Adipocyte (in vitro differentiated cells): ENCODE measurements around the gene TOGARAM2.

Source experiments
- DNase-seq: peaks from one replicate; pipeline ENCODE4 v3.0.0-alpha.2; 2015; ENCODE audit warnings: low read depth
- H3K27me3 ChIP-seq: replicated peaks from 2 replicates; pipeline ENCODE4 v1.7.0; 2013; ENCODE audit warnings: mild to moderate bottlenecking, low read length, moderate library complexity; ENCODE audit not compliant: control insufficient read depth, insufficient read depth
- H3K36me3 ChIP-seq: 2 replicates; pipeline ENCODE4 v1.7.0; 2013; ENCODE audit warnings: low read length, mild to moderate bottlenecking, moderate library complexity; ENCODE audit not compliant: control insufficient read depth, insufficient read depth, severe bottlenecking
- H3K4me1 ChIP-seq: 2 replicates; pipeline ENCODE4 v1.7.0; 2013; ENCODE audit warnings: mild to moderate bottlenecking, low read length, moderate library complexity; ENCODE audit not compliant: control insufficient read depth, insufficient read depth
- H3K4me3 ChIP-seq: 2 replicates; pipeline ENCODE4 v1.7.0; 2013; ENCODE audit warnings: mild to moderate bottlenecking, low read length, moderate library complexity
- H3K9ac ChIP-seq: 2 replicates; pipeline ENCODE4 v1.7.0; 2013; ENCODE audit warnings: mild to moderate bottlenecking, low read length, moderate library complexity
- H3K9me3 ChIP-seq: 2 replicates; pipeline ENCODE4 v1.7.0; 2013; ENCODE audit warnings: mild to moderate bottlenecking, low read length, moderate library complexity; ENCODE audit not compliant: control insufficient read depth

The TOGARAM2 gene

GRCh38 chr2:29060441-29060840 lies 79.3 kb downstream of the TOGARAM2 start:
- no peaks in the 10 kb centered on the region for H3K9me3 ChIP-seq
- peaks cover 12% of the 10 kb centered on the region for H3K27me3 ChIP-seq

GRCh38 chr2:29061176-29061575 lies 80.1 kb downstream of the TOGARAM2 start:
- no peak for DNase-seq
- H3K9ac ChIP-seq = no peak overlapping the region
- no peaks in the 10 kb centered on the region for H3K9me3 ChIP-seq
- H3K27me3 ChIP-seq = peaks cover 12% of the 10 kb centered on the region
- no peaks in the 10 kb centered on the region for H3K36me3 ChIP-seq
- H3K4me1 ChIP-seq = peaks cover 35% of the 10 kb centered on the region
- H3K4me3 ChIP-seq = no peak overlapping the region

More at GRCh38 chr2:29060441-29060840, 79.3 kb downstream of the TOGARAM2 start:
- peaks cover 28% of the 10 kb centered on the region for H3K4me1 ChIP-seq
- H3K36me3 ChIP-seq = no peaks in the 10 kb centered on the region
- H3K9ac ChIP-seq = no peak overlapping the region
- no peak overlapping the region for H3K4me3 ChIP-seq
- no peak for DNase-seq

- Histone ChIP-seq H3K4me1 (peaks cover 40% of the 10 kb centered on the region), H3K9me3 (no peaks in the 10 kb centered on the region), H3K36me3 (no peaks in the 10 kb centered on the region), H3K27me3 (peaks cover 12% of the 10 kb centered on the region), H3K4me3 (no peak overlapping the region), H3K9ac (no peak overlapping the region)
- no peak for DNase-seq
These were observed 80.5 kb downstream of the TOGARAM2 start for GRCh38 chr2:29061616-29062015.

GRCh38 chr2:29062371-29062770 lies 81.3 kb downstream of the TOGARAM2 start:
- peaks cover 12% of the 10 kb centered on the region for H3K27me3 ChIP-seq
- H3K4me3 ChIP-seq = no peak overlapping the region
- no peaks in the 10 kb centered on the region for H3K9me3 ChIP-seq
- H3K4me1 ChIP-seq = peaks cover 46% of the 10 kb centered on the region
- DNase-seq = no peak
- no peak overlapping the region for H3K9ac ChIP-seq
- no peaks in the 10 kb centered on the region for H3K36me3 ChIP-seq

- Histone ChIP-seq H3K4me1 (peaks cover 46% of the 10 kb centered on the region), H3K36me3 (no peaks in the 10 kb centered on the region), H3K9me3 (no peaks in the 10 kb centered on the region), H3K4me3 (peak overlapping the region; percentile 12), H3K9ac (no peak overlapping the region), H3K27me3 (peaks cover 10% of the 10 kb centered on the region)
- DNase-seq = no peak
These were observed 82.0 kb downstream of the TOGARAM2 start for GRCh38 chr2:29063056-29063455.

GRCh38 chr2:29063646-29064345 lies 82.7 kb downstream of the TOGARAM2 start:
- Histone ChIP-seq H3K27me3 (peaks cover 4% of the 10 kb centered on the region), H3K9me3 (no peaks in the 10 kb centered on the region), H3K9ac (peak overlapping the region; percentile 4), H3K4me3 (peak overlapping the region; percentile 12), H3K4me1 (peaks cover 46% of the 10 kb centered on the region), H3K36me3 (no peaks in the 10 kb centered on the region)
- peak; percentile 85 for DNase-seq

GRCh38 chr2:29064346-29064715 lies 83.2 kb downstream of the TOGARAM2 start:
- Histone ChIP-seq H3K27me3 (peaks cover 4% of the 10 kb centered on the region), H3K36me3 (no peaks in the 10 kb centered on the region), H3K9ac (peak overlapping the region; percentile 4), H3K4me3 (peak overlapping the region; percentile 12), H3K9me3 (no peaks in the 10 kb centered on the region), H3K4me1 (peaks cover 46% of the 10 kb centered on the region)
- no peak for DNase-seq

- H3K4me3 ChIP-seq = no peak overlapping the region
- H3K27me3 ChIP-seq = peaks cover 4% of the 10 kb centered on the region
- H3K36me3 ChIP-seq = no peaks in the 10 kb centered on the region
- no peaks in the 10 kb centered on the region for H3K9me3 ChIP-seq
- H3K4me1 ChIP-seq = peaks cover 46% of the 10 kb centered on the region
- DNase-seq = no peak
- H3K9ac ChIP-seq = peak overlapping the region; percentile 51
These were observed 83.6 kb downstream of the TOGARAM2 start for GRCh38 chr2:29064746-29065067.

- Histone ChIP-seq H3K4me3 (no peak overlapping the region), H3K27me3 (peaks cover 2% of the 10 kb centered on the region), H3K9ac (peak overlapping the region; percentile 51), H3K36me3 (no peaks in the 10 kb centered on the region), H3K9me3 (no peaks in the 10 kb centered on the region), H3K4me1 (peaks cover 46% of the 10 kb centered on the region)
- no peak for DNase-seq
These were observed 84.1 kb downstream of the TOGARAM2 start for GRCh38 chr2:29065068-29065811.

- DNase-seq = peak; percentile 79
- no peak overlapping the region for H3K4me3 ChIP-seq
These were observed 85.3 kb downstream of the TOGARAM2 start for GRCh38 chr2:29066271-29066860.

GRCh38 chr2:29066997-29067605 lies 86.0 kb downstream of the TOGARAM2 start:
- Histone ChIP-seq H3K4me1 (peaks cover 46% of the 10 kb centered on the region), H3K27me3 (peaks cover 3% of the 10 kb centered on the region)
- DNase-seq = no peak

More at GRCh38 chr2:29066271-29066860, 85.3 kb downstream of the TOGARAM2 start:
- no peaks in the 10 kb centered on the region for H3K9me3 ChIP-seq
- no peak overlapping the region for H3K9ac ChIP-seq
- H3K4me1 ChIP-seq = peaks cover 46% of the 10 kb centered on the region
- H3K36me3 ChIP-seq = no peaks in the 10 kb centered on the region
- no peaks in the 10 kb centered on the region for H3K27me3 ChIP-seq

More at GRCh38 chr2:29066997-29067605, 86.0 kb downstream of the TOGARAM2 start:
- H3K9me3 ChIP-seq = no peaks in the 10 kb centered on the region
- H3K4me3 ChIP-seq = no peak overlapping the region
- no peak overlapping the region for H3K9ac ChIP-seq
- H3K36me3 ChIP-seq = no peaks in the 10 kb centered on the region
